Neural cell (in vitro differentiated cells): ENCODE results near the gene SLC27A6. TPM values are rescaled to one million over a fixed set of nuclear protein-coding genes. Genes with fewer than 3 reads are reported as not detected.

Experiments
- H2AFZ ChIP-seq: fragments of 200-600, 300-800 bp; sonication (generic), shearing (Covaris generic); 2 replicates; pipeline ENCODE4 v1.6.0; 2014; ENCODE audit warnings: low read depth, mild to moderate bottlenecking, antibody characterized with exemption, low read length, moderate library complexity
- H3F3A ChIP-seq: fragments of 200-600 bp; shearing (Covaris generic); 2 replicates; pipeline ENCODE4 v1.6.1; 2016; ENCODE audit warnings: mild to moderate bottlenecking, moderate library complexity, mixed read lengths, antibody characterized with exemption, low read length; ENCODE audit not compliant: insufficient read depth, poor library complexity, severe bottlenecking
- H3K27ac ChIP-seq: fragments of 200-600, 300-800 bp; sonication (generic), shearing (Covaris generic); 2 replicates; pipeline ENCODE4 v1.5.1; 2014; ENCODE audit warnings: mild to moderate bottlenecking, low read length, moderate library complexity
- H3K27me3 ChIP-seq: fragments of 300-800, 200-600 bp; sonication (generic), shearing (Covaris generic); 2 replicates; pipeline ENCODE4 v1.6.0; 2014; ENCODE audit warnings: mild to moderate bottlenecking, low read depth, low read length, moderate library complexity; ENCODE audit not compliant: insufficient read depth
- H3K36me3 ChIP-seq: fragments of 300-800, 200-600 bp; sonication (generic), shearing (Covaris generic); 2 replicates; pipeline ENCODE4 v1.5.1; 2014; ENCODE audit warnings: mild to moderate bottlenecking, antibody characterized with exemption, low read length, moderate library complexity; ENCODE audit not compliant: insufficient read depth
- H3K4me2 ChIP-seq: fragments of 300-800, 200-600 bp; sonication (generic), shearing (Covaris generic); 2 replicates; pipeline ENCODE4 v1.6.0; 2014; ENCODE audit warnings: mild to moderate bottlenecking, low read length
- H3K4me3 ChIP-seq: fragments of 300-800, 200-600 bp; sonication (generic), shearing (Covaris generic); 2 replicates; pipeline ENCODE4 v1.5.1; 2014; ENCODE audit warnings: mild to moderate bottlenecking, low read length, moderate library complexity
- H3K79me2 ChIP-seq: fragments of 200-600 bp; shearing (Covaris generic); replicated peaks from 2 replicates; pipeline ENCODE4 v1.6.0; 2014; ENCODE audit warnings: mild to moderate bottlenecking, low read length, moderate library complexity; ENCODE audit not compliant: insufficient read depth
- H3K9ac ChIP-seq: fragments of 300-800, 200-600 bp; sonication (generic), shearing (Covaris generic); 2 replicates; pipeline ENCODE4 v1.6.1; 2016; ENCODE audit warnings: mild to moderate bottlenecking, low read length, mixed read lengths
- H3K9me2 ChIP-seq: fragments of 200-600 bp; shearing (Covaris generic); 2 replicates; pipeline ENCODE4 v1.6.1; 2016; ENCODE audit warnings: mild to moderate bottlenecking, low read length, mixed read lengths; ENCODE audit not compliant: insufficient read depth
- H3K9me3 ChIP-seq: fragments of 200-600, 300-800 bp; sonication (generic), shearing (Covaris generic); 2 replicates; pipeline ENCODE4 v1.6.1; 2016; ENCODE audit warnings: mild to moderate bottlenecking, mixed run types, low read length, moderate library complexity, mixed read lengths
- H4K20me1 ChIP-seq: fragments of 200-600 bp; shearing (Covaris generic); 2 replicates; pipeline ENCODE4 v1.6.1; 2016; ENCODE audit warnings: mild to moderate bottlenecking, mixed run types; ENCODE audit not compliant: insufficient read depth
- CTCF ChIP-seq: fragments of 450-650 bp; IDR thresholded peaks from 2 replicates; pipeline ENCODE4 v1.5.1; 2014; ENCODE audit warnings: antibody characterized with exemption, mild to moderate bottlenecking, moderate library complexity; ENCODE audit not compliant: poor library complexity, severe bottlenecking
- EP300 ChIP-seq: fragments of 450-650 bp; conservative IDR thresholded peaks from 2 replicates; pipeline ENCODE4 v1.6.1; 2014; ENCODE audit warnings: antibody characterized with exemption, mild to moderate bottlenecking, moderate library complexity; ENCODE audit not compliant: poor library complexity, severe bottlenecking
- EZH2 ChIP-seq: fragments of 200-600, 300-800 bp; shearing (Covaris generic), sonication (generic); IDR thresholded peaks from 2 replicates; pipeline ENCODE4 v1.6.1; 2014; ENCODE audit warnings: antibody characterized with exemption, low read length, borderline replicate concordance, mild to moderate bottlenecking; ENCODE audit not compliant: insufficient read depth, poor library complexity, severe bottlenecking
- MXI1 ChIP-seq: fragments of 450-650 bp; conservative IDR thresholded peaks from 2 replicates; pipeline ENCODE4 v1.6.1; 2014; ENCODE audit warnings: antibody characterized with exemption, mild to moderate bottlenecking; ENCODE audit not compliant: poor library complexity, severe bottlenecking
- POLR2AphosphoS5 ChIP-seq: IDR thresholded peaks from 2 replicates; pipeline ENCODE4 v1.6.1; 2012
- RAD21 ChIP-seq: fragments of 450-650 bp; conservative IDR thresholded peaks from 2 replicates; pipeline ENCODE4 v1.6.1; 2014; ENCODE audit warnings: antibody characterized with exemption, mild to moderate bottlenecking, moderate library complexity
- REST ChIP-seq: IDR thresholded peaks from 2 replicates; pipeline ENCODE4 v1.6.1; 2012; ENCODE audit warnings: borderline replicate concordance
- SMC3 ChIP-seq: fragments of 450-650 bp; conservative IDR thresholded peaks from 2 replicates; pipeline ENCODE4 v1.6.1; 2014; ENCODE audit warnings: antibody characterized with exemption, mild to moderate bottlenecking, moderate library complexity; ENCODE audit not compliant: poor library complexity
- TAF1 ChIP-seq: IDR thresholded peaks from 2 replicates; pipeline ENCODE4 v1.6.1; 2012; ENCODE audit warnings: low read depth
- polyA plus RNA-seq: library from polyadenylated mRNA; depleted of rRNA; stranded (reverse); fragments of >200 nt; gene quantifications from 2 replicates; pipeline ENCODE4 v1.2.3, GENCODE V29; 2014

SLC27A6 gene
- polyA plus RNA-seq, 1 donor from 2014 or later = 0.37 TPM

GRCh38 chr5:128966846-128967245 is 1.6 kb downstream of the SLC27A6 start:
- no peak overlapping the region for H2AFZ ChIP-seq

GRCh38 chr5:128973244-128973643 is 8.0 kb downstream of the SLC27A6 start:
- Histone ChIP-seq H3K27me3 (no peaks in the 10 kb centered on the region), H3K9me3 (no peaks in the 10 kb centered on the region), H3K4me3 (no peak overlapping the region), H3K36me3 (no peaks in the 10 kb centered on the region), H3K27ac (no peak overlapping the region), H4K20me1 (no peaks in the 10 kb centered on the region), H2AFZ (no peak overlapping the region), H3K4me2 (no peak overlapping the region), H3K9ac (no peak overlapping the region), H3F3A (no peaks in the 10 kb centered on the region), H3K9me2 (no peaks in the 10 kb centered on the region), H3K79me2 (no peaks in the 10 kb centered on the region)
- TF ChIP-seq MXI1 (no peak), CTCF (no peak), REST (no peak), EZH2 (no peak), TAF1 (no peak), RAD21 (no peak), SMC3 (no peak), POLR2AphosphoS5 (no peak), EP300 (no peak)

More at GRCh38 chr5:128966846-128967245, 1.6 kb downstream of the SLC27A6 start:
- Histone ChIP-seq H3K9ac (no peak overlapping the region), H3K4me3 (no peak overlapping the region), H3K79me2 (no peaks in the 10 kb centered on the region), H4K20me1 (no peaks in the 10 kb centered on the region), H3K4me2 (no peak overlapping the region), H3K27ac (no peak overlapping the region), H3K9me2 (no peaks in the 10 kb centered on the region), H3K27me3 (peaks cover 15% of the 10 kb centered on the region), H3F3A (no peaks in the 10 kb centered on the region), H3K36me3 (no peaks in the 10 kb centered on the region), H3K9me3 (no peaks in the 10 kb centered on the region)
- TF ChIP-seq TAF1 (no peak), RAD21 (no peak), EZH2 (no peak), POLR2AphosphoS5 (no peak)

GRCh38 chr5:128974567-128974966 is 9.3 kb downstream of the SLC27A6 start:
- H3F3A ChIP-seq = no peaks in the 10 kb centered on the region
- no peak overlapping the region for H2AFZ ChIP-seq
- H3K9me3 ChIP-seq = no peaks in the 10 kb centered on the region
- no peaks in the 10 kb centered on the region for H4K20me1 ChIP-seq
- H3K79me2 ChIP-seq = no peaks in the 10 kb centered on the region
- H3K27me3 ChIP-seq = no peaks in the 10 kb centered on the region
- H3K4me3 ChIP-seq = no peak overlapping the region
- H3K9ac ChIP-seq = no peak overlapping the region
- H3K36me3 ChIP-seq = no peaks in the 10 kb centered on the region
- TF ChIP-seq SMC3 = no peak
- no peak for TF ChIP-seq TAF1
- TF ChIP-seq MXI1 = no peak
- TF ChIP-seq RAD21 = no peak
- TF ChIP-seq REST = no peak
- TF ChIP-seq CTCF = no peak
- no peak for TF ChIP-seq EZH2
- no peak for TF ChIP-seq EP300
- TF ChIP-seq POLR2AphosphoS5 = no peak
- H3K27ac ChIP-seq = no peak overlapping the region
- no peaks in the 10 kb centered on the region for H3K9me2 ChIP-seq
- no peak overlapping the region for H3K4me2 ChIP-seq
